22Rv1 (cell line): ENCODE data around the gene MT1X.

Source experiments
- CTCF ChIP-seq: fragments of 450-650 bp; IDR thresholded peaks from 2 replicates; pipeline ENCODE4 v1.5.1; 2017; ENCODE audit warnings: mild to moderate bottlenecking
- ZFX ChIP-seq: fragments of 450-650 bp; IDR thresholded peaks from 2 replicates; pipeline ENCODE4 v1.6.1; 2017; ENCODE audit warnings: antibody characterized with exemption, borderline replicate concordance

GRCh38 chr16:56658327-56658875 lies 23.9 kb upstream of the MT1X start:
- TF ChIP-seq CTCF (no peak), ZFX (no peak)
